Stimulated activated CD4-positive, alpha-beta T cell treated with anti-CD3 and anti-CD28 coated beads, Interleukin-15, amount 100 ng/mL, for 24 hours (primary cell): Measurements from ENCODE around the gene IL34.
"Not testable (repeated sequence)": the region's sequence is repeated elsewhere in the genome, so short reads cannot be mapped to it uniquely, and the experiment has no call there.

Experiments used
- DNase-seq: peaks from one replicate; pipeline ENCODE4 v3.0.0-alpha.2; 2020

The IL34 gene

GRCh38 chr16:70659953-70660671 lies 13.8 kb downstream of the IL34 start:
- DNase-seq: no peak

GRCh38 chr16:70660672-70661350 lies 14.5 kb downstream of the IL34 start:
- no peak for DNase-seq

- no peak for DNase-seq
Observed at GRCh38 chr16:70661534-70661917, 15.2 kb downstream of the IL34 start.

GRCh38 chr16:70661918-70662641 lies 15.7 kb downstream of the IL34 start:
- no peak for DNase-seq

- no peak for DNase-seq
Observed at GRCh38 chr16:70662991-70663523, 16.7 kb downstream of the IL34 start.

GRCh38 chr16:70663524-70664324 lies 17.4 kb downstream of the IL34 start:
- no peak for DNase-seq

GRCh38 chr16:70664325-70665112 lies 18.2 kb downstream of the IL34 start:
- no peak for DNase-seq

- DNase-seq: no peak
Observed at GRCh38 chr16:70665113-70665694, 18.8 kb downstream of the IL34 start.

- no peak for DNase-seq
Observed at GRCh38 chr16:70665806-70666735, 19.7 kb downstream of the IL34 start.

- DNase-seq: no peak
Observed at GRCh38 chr16:70670175-70670574, 23.8 kb downstream of the IL34 start.

GRCh38 chr16:70670938-70671337 lies 24.6 kb downstream of the IL34 start:
- DNase-seq: not testable (repeated sequence)

- DNase-seq: no peak
Observed at GRCh38 chr16:70674221-70675014, 28.1 kb downstream of the IL34 start.

GRCh38 chr16:70675851-70676513 lies 29.6 kb downstream of the IL34 start:
- no peak for DNase-seq

- DNase-seq: no peak
Observed at GRCh38 chr16:70676675-70677498, 30.5 kb downstream of the IL34 start.

- DNase-seq: no peak
Observed at GRCh38 chr16:70677499-70678120, 31.3 kb downstream of the IL34 start.

- no peak for DNase-seq
Observed at GRCh38 chr16:70678121-70678897, 31.9 kb downstream of the IL34 start.
